GM12872 (cell line): ENCODE measurements around the gene GMDS.

Source experiments
- CTCF ChIP-seq: IDR thresholded peaks from 3 replicates; pipeline ENCODE4 v1.5.1; 2011; ENCODE audit warnings: low read depth, mild to moderate bottlenecking, low read length, moderate library complexity; ENCODE audit not compliant: insufficient read depth

The GMDS gene

GRCh38 chr6:1715336-1715735 is 530.1 kb downstream of the GMDS start:
- no peak for TF ChIP-seq CTCF

- TF ChIP-seq CTCF, result no peak
These were observed 530.8 kb downstream of the GMDS start for GRCh38 chr6:1714654-1715053.

GRCh38 chr6:1713016-1713600 is 532.3 kb downstream of the GMDS start:
- no peak for TF ChIP-seq CTCF

- TF ChIP-seq CTCF, result no peak
These were observed 533.0 kb downstream of the GMDS start for GRCh38 chr6:1712451-1712850.

GRCh38 chr6:1711136-1711535 is 534.3 kb downstream of the GMDS start:
- no peak for TF ChIP-seq CTCF

- TF ChIP-seq CTCF, result no peak
These were observed 536.2 kb downstream of the GMDS start for GRCh38 chr6:1709234-1709641.

- TF ChIP-seq CTCF, result no peak
These were observed 536.6 kb downstream of the GMDS start for GRCh38 chr6:1708820-1709219.
